Measurements from ENCODE around the gene PPP1R8.
"Not testable (repeated sequence)": the region's sequence is repeated elsewhere in the genome, so short reads cannot be mapped to it uniquely, and the experiment has no call there.

Gene PPP1R8

GRCh38 chr1:27868556-27868931, 38.0 kb downstream of the PPP1R8 start:
- TF ChIP-seq SUZ12 (IDR thresholded peaks at IDR 0.05) (no peak), NFRKB (IDR thresholded peaks at IDR 0.05) (no peak), BHLHE40 (IDR thresholded peaks at IDR 0.05; ENCODE audit: borderline replicate concordance) (no peak), ARNT (IDR thresholded peaks at IDR 0.05) (no peak), TARDBP (IDR thresholded peaks at IDR 0.05) (no peak), FOXA1 (IDR thresholded peaks at IDR 0.05) (no peak), ZNF384 (IDR thresholded peaks at IDR 0.05) (no peak), CTBP1 (IDR thresholded peaks at IDR 0.05; ENCODE audit: borderline replicate concordance) (no peak)
- ChIA-PET CTCF (no interaction called here), POLR2A (no interaction called here)
- DNase-seq (ENCODE audit: extremely low spot score), result no peak

GRCh38 chr1:27868932-27869718, 38.5 kb downstream of the PPP1R8 start:
- TF ChIP-seq SUZ12 (IDR thresholded peaks at IDR 0.05), result no peak
- no peak for TF ChIP-seq SP1 (IDR thresholded peaks at IDR 0.05)
- TF ChIP-seq NFRKB (IDR thresholded peaks at IDR 0.05), result no peak
- no peak for TF ChIP-seq BHLHE40 (IDR thresholded peaks at IDR 0.05; ENCODE audit: borderline replicate concordance)
- no peak for TF ChIP-seq ZNF384 (IDR thresholded peaks at IDR 0.05)
- no peak for TF ChIP-seq CTBP1 (IDR thresholded peaks at IDR 0.05; ENCODE audit: borderline replicate concordance)
- no peak for TF ChIP-seq FOXM1 (IDR thresholded peaks at IDR 0.05; ENCODE audit: borderline replicate concordance)
- no peak for TF ChIP-seq ELF4 (IDR thresholded peaks at IDR 0.05)
- no peak for TF ChIP-seq PKNOX1 (IDR thresholded peaks at IDR 0.05)
- TF ChIP-seq ARNT (IDR thresholded peaks at IDR 0.05), result no peak
- no peak for TF ChIP-seq L3MBTL2 (conservative IDR thresholded peaks at IDR 0.05)
- TF ChIP-seq HDGF (IDR thresholded peaks at IDR 0.05; ENCODE audit: borderline replicate concordance), result no peak
- no peak for TF ChIP-seq FOXK2 (IDR thresholded peaks at IDR 0.05)
- no peak for TF ChIP-seq FOXA1 (IDR thresholded peaks at IDR 0.05)
- no peak for TF ChIP-seq LEF1 (IDR thresholded peaks at IDR 0.05; ENCODE audit: borderline replicate concordance)
- TF ChIP-seq TARDBP (IDR thresholded peaks at IDR 0.05), result no peak
- DNase-seq (ENCODE audit: extremely low spot score), result no peak
- POLR2A ChIA-PET, result no interaction called here
- CTCF ChIA-PET, result no interaction called here

- POLR2A ChIA-PET, result no interaction called here
- TF ChIP-seq PKNOX1 (IDR thresholded peaks at IDR 0.05), result no peak
- TF ChIP-seq SP1 (IDR thresholded peaks at IDR 0.05), result no peak
- no peak for TF ChIP-seq FOXM1 (IDR thresholded peaks at IDR 0.05; ENCODE audit: borderline replicate concordance)
- no peak for DNase-seq (ENCODE audit: extremely low spot score)
- CTCF ChIA-PET, result no interaction called here
Observed at GRCh38 chr1:27869719-27870085, 39.1 kb downstream of the PPP1R8 start.

GRCh38 chr1:27871076-27871475, 40.5 kb downstream of the PPP1R8 start:
- POLR2A ChIA-PET, result interaction anchor here (0.9 kb wide), 1 partner anchor 89 kb away, joined by 3 read pairs; the partner anchor contains the start of gene XKR8
- DNase-seq (ENCODE audit: extremely low spot score); CTCF ChIA-PET: not testable (repeated sequence)

- TF ChIP-seq BHLHE40 (IDR thresholded peaks at IDR 0.05; ENCODE audit: borderline replicate concordance) (no peak), FOXK2 (IDR thresholded peaks at IDR 0.05) (no peak), ELF4 (IDR thresholded peaks at IDR 0.05) (no peak), PKNOX1 (IDR thresholded peaks at IDR 0.05) (no peak), HDGF (IDR thresholded peaks at IDR 0.05; ENCODE audit: borderline replicate concordance) (no peak), TARDBP (IDR thresholded peaks at IDR 0.05) (no peak), SP1 (IDR thresholded peaks at IDR 0.05) (no peak), FOXA1 (IDR thresholded peaks at IDR 0.05) (no peak), ZNF384 (IDR thresholded peaks at IDR 0.05) (no peak), SUZ12 (IDR thresholded peaks at IDR 0.05) (no peak), ARNT (IDR thresholded peaks at IDR 0.05) (no peak), CTBP1 (IDR thresholded peaks at IDR 0.05; ENCODE audit: borderline replicate concordance) (no peak), FOXM1 (IDR thresholded peaks at IDR 0.05; ENCODE audit: borderline replicate concordance) (no peak), LEF1 (IDR thresholded peaks at IDR 0.05; ENCODE audit: borderline replicate concordance) (no peak), NFRKB (IDR thresholded peaks at IDR 0.05) (no peak), L3MBTL2 (conservative IDR thresholded peaks at IDR 0.05) (no peak)
- POLR2A ChIA-PET, result no interaction called here
- CTCF ChIA-PET, result interaction anchor here (1.3 kb wide), 1 partner anchor 14 kb away, joined by 3 read pairs; no protein-coding TSS in a partner anchor
- DNase-seq (ENCODE audit: extremely low spot score), result peak; percentile 83
Observed at GRCh38 chr1:27872059-27872801, 41.6 kb downstream of the PPP1R8 start, which contains the start of gene THEMIS2. THEMIS2 (plus strand) TSS chr1:27872544; CDS start chr1:27872572, 28 bp downstream.

GRCh38 chr1:27872802-27873551, 42.4 kb downstream of the PPP1R8 start:
- TF ChIP-seq FOXK2 (IDR thresholded peaks at IDR 0.05) (no peak), ELF4 (IDR thresholded peaks at IDR 0.05) (no peak), L3MBTL2 (conservative IDR thresholded peaks at IDR 0.05) (no peak), ARNT (IDR thresholded peaks at IDR 0.05) (no peak), SP1 (IDR thresholded peaks at IDR 0.05) (no peak)
- DNase-seq (ENCODE audit: extremely low spot score), result peak; percentile 30
- CTCF ChIA-PET, result interaction anchor here (1.3 kb wide), 1 partner anchor 15 kb away, joined by 3 read pairs; no protein-coding TSS in a partner anchor
- POLR2A ChIA-PET, result no interaction called here
